CD4-positive, alpha-beta T cell treated with Interleukin-10 for 1 hour (primary cell): ENCODE measurements around the gene ALPK1.
A peak's percentile ranks its signal among the peaks of the same experiment; 100 is the strongest.
"Not testable (repeated sequence)": the region's sequence is repeated elsewhere in the genome, so short reads cannot be mapped to it uniquely, and the experiment has no call there.

ENCODE experiments used
- DNase-seq: peaks from one replicate; pipeline ENCODE4 v3.0.0-alpha.2; 2020

The ALPK1 gene

DNA sequence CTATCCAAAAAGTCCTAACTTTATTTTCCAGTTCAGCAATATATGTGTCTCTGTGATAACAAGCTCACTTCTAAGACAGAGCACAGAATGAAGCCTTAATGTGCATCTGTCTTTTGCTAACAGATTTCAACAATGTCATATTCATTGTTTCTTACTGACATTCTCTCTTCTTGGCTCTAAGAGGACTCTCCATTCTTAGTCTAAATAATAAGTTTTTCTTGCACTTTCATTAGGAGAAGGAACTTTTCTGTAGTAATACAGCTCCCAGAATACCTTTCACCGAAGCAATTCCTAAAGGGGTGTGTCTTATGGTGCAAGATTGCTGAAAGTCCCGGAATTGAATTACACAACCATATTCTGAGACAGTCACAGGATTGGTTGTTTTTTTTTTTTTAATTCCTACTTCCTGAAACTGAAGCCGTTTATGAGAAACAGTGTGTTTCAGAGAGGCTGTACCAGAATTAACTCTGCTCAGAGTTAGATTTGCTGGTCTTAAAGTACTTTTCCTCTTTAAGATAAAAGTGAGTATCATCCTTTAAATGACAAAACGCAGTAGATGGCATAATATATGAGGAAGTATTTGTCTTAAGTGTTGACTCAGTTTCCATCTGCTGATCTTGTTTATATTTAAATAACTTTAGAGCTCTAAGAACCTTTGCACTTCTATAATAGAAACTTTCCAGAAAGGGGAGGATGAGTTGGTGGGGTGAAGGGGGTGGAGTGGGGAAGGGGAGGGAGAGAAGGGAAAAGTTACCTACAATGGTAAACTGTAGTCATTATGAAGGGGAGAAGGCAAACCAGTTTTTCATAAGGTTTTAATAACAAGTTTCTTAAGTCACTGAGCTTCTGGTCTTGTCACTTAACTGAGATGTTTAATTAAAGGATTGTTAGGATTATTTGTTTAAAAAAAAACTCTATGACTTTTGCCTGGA lies at the start of gene ALPK1:
ALPK1 (plus strand) TSS at position 421 of the 932 bp plus-strand sequence.
- peak; percentile 59 for DNase-seq

DNA sequence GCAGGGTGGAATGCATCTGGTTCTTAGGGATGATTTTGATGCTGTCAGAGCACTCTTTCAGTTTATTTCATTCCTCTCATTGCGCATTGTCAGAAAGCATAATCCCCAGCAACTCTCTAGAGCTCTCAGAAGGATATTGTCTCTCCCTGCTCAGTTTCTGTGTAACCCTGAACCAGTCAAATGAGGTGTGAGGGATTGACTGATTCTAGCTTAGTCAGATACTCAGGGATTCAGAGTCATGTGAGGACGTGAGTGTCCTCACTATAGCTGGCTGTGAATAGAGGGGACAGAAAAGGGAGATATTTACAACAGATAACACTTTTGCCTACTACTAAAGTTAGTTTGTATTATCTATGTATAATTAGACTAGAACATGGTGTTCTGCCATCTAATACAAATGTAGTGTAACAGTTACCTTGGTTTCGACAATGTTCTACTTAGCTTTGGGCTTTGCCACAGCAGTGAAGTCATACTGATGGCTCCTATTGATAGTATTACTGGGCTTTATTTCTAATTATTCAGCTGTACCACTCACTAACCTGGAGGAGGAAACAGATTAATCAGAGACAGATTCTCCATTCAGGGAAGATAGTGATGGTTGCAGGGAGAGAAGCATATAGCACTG lies 46.0 kb upstream of the ALPK1 start:
- DNase-seq = no peak

GRCh38 chr4:112252234-112252633 lies 44.9 kb upstream of the ALPK1 start:
- DNase-seq = no peak

GRCh38 chr4:112253382-112254000 lies 43.7 kb upstream of the ALPK1 start:
- DNase-seq = no peak

- no peak for DNase-seq
These were observed 40.1 kb upstream of the ALPK1 start for GRCh38 chr4:112257098-112257497.

DNA sequence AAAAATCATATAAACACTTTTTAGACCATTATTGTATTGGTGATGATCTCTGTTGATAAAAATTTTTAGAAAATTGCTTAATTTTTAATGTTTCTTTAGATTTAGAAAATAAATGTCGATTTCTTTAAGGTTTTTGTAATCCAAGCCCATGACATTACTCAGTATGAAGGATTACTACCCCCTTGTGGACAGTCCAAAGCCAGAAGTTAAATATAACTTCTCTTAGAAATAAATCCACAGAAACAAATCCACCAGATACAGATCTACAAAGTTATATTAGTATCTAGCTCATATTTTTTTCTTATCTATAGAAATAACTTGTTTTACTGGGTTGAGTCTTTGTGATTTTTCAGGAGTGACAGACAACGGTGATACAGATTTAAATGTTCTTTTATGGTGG lies 30.3 kb upstream of the ALPK1 start:
- peak; percentile 42 for DNase-seq

GRCh38 chr4:112270051-112270450 lies 27.1 kb upstream of the ALPK1 start:
- no peak for DNase-seq

DNA sequence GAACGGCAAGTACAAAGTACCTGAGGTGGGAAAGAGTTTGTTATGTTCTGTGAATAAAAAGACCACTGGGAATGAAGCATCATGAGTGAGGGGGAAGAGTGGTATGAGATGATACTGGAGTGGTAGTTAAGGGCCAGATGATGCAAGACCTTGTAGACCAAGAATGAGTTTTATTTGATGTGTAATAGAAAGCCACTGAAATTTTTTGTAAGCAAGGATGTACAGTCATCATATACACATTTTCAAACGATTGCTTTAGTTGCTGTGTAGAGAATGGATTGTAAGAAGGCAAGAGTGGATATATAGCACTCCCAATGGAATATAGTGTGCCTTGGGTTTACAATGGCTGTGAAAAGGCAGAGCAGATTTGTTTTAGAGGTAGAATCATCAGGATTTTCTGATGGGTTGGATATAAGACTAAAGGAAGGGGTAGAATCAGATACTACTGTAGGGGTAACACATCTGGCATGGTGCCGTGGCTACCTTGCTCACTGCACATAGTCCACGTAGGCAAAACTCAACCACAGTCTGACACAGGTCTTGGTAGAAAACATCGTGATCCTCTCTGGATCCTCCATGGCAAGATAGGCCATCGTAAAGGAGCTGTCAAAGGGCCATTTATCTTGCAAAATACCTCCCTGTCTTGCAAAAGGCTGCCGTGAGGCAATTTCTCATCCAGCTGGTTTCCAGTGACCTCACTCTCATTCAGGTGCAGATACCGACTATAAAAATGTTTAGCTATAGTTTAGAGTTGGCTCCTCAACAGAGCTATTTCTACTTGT lies 26.3 kb upstream of the ALPK1 start:
- DNase-seq = no peak

GRCh38 chr4:112272292-112272691 lies 24.9 kb upstream of the ALPK1 start:
- DNase-seq = no peak

- DNase-seq = no peak
These were observed 22.2 kb upstream of the ALPK1 start for GRCh38 chr4:112274959-112275358.

- DNase-seq = no peak
These were observed 21.1 kb upstream of the ALPK1 start for GRCh38 chr4:112276113-112276512.

- DNase-seq = no peak
These were observed 19.9 kb upstream of the ALPK1 start for GRCh38 chr4:112277220-112277619.

DNA sequence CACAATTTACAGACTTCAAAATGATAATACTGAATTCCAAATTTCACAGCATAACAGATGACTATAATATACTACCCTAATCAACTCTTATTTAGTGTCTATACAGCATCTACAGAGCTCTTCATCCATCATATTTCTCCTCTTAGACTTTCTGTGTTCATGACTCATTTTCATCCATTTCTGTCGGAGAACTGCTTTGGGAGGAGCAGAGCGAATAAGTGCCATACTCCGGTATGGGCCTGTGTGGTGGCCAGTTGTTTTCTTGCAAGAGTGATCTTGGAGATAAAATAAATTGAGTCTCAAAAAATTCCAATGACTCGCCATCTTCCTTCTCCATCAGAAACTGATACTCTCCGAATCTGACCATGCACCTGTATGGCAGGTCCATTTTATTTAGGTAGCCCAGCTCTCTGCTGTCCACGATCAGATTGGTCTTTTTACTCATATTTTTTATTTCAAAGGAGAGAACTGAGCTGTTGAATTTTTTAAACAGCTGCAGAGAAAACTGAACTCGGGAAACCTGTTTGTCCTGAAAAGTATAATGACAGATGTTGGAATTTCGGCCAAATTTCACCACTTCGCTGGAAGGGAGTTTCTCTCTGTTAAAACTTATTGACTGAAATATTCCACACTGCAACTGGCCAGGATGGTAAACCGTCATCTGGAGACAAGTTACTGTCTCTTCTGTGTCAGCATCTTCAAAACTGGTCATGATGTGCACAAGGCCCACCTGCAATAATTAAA lies 19.3 kb upstream of the ALPK1 start:
- no peak for DNase-seq

DNA sequence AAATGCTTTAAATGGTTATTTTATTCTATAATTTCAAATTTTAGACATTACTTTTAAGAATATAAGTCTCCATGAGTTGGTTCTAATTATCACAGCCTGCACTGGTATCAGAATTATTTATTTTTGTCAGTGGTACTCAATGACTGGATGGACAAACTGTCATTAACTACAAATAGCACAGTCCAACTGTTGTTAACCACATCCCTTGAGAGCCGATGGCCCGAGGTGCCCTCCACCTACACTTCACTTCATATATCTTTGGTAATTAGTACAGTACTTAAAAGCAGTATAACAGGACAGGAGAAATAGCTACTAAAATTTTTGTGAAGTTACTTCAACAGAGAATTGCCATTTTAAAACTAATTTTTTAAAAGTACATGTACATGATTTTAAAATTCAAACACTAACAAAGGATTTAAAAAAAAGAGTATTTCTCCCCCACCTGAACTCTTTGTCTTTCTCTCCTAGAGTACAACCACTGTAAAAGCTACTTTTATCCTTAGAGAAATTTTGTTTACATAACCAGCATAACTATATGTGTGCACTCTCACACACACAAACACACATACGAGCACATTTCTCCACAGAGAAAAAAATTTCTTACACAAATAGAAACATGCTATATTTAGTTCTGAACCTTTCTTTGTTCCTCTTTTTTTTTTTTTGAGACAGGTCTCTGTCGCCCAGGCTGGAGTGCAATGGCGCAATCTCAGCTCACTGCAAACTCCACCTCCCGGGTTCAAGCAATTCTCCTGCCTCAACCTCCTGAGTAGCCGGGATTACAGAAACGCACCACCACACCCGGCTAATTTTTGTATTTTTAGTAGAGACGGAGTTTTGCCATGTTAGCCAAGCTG lies 17.9 kb upstream of the ALPK1 start:
- DNase-seq = no peak

DNA sequence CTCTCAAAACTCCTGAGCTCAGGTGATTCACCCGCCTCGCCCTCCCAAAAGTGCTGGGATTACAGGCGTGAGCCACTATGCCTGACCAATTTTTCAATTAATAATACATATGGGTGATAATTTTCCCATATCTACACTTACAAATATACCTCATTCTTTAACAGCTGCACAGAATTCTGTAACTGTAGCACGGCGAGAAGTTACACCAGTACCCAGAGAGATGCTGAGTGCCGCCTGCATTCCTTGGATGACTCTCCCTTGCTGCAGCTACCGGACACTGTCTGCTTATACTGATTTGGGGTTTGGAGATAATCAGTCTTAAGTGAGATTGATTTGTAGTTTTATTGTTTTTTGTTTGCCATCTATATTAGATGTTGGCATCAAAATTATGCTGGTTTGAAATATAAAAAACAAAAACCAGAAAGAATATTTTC lies 17.3 kb upstream of the ALPK1 start:
- no peak for DNase-seq

GRCh38 chr4:112280386-112281056 lies 16.6 kb upstream of the ALPK1 start:
- no peak for DNase-seq

DNA sequence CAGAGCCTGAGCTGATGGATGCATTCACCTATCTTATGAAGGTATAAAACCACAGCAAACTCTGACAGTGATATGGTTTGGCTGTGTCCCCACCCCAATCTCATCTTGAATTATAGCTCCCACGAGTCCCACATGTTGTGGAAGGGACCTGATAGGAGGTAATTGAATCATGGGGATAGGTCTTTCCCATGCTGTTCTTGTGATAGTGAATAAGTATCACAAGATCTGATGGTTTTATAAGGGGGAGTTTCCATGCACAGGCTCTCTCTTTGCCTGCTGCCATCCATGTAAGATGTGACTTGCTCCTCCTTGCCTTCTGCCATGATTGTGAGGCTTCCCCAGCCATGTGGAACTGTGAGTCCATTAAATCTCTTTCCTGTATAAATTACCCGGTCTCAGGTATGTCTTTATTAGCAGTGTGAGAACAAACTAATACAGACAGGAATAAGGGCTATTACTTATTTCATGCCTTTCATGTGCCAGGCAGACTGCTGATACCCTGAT lies 15.2 kb upstream of the ALPK1 start:
- not testable (repeated sequence) for DNase-seq

GRCh38 chr4:112282860-112283667 lies 14.1 kb upstream of the ALPK1 start:
- DNase-seq = no peak

- DNase-seq = peak; percentile 39
These were observed 13.0 kb upstream of the ALPK1 start for GRCh38 chr4:112284166-112284565.
